ENCODE results near the gene SLC30A1.

The SLC30A1 gene

DNA sequence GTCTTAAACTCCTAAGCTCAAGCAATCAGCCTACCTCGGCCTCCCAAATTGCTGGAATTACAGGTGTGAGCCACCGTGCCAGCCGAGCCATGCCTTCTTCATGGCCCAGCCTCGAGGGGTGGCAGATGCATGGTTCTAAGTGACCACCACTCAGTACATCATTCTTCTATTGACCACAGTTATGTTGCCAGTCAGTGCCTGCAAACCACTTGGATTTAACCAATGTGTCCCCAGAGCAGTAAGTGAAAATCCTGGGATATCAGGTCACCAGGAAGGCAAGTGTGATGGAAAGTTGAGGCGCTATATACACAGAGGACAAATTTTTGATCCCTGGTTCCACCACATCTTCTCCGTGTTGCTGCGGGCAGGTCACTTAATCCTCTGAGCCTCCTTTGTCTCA lies 50.0 kb downstream of the SLC30A1 start:
- H3K4me2 ChIP-seq (ENCODE audit: low read length) = no peak overlapping the region
- no peaks in the 10 kb centered on the region for H3K4me1 ChIP-seq (ENCODE audit: insufficient read depth, low read length, severe bottlenecking)
- no peaks in the 10 kb centered on the region for H3K79me2 ChIP-seq (ENCODE audit: insufficient read depth, low read length)
- H3K9me3 ChIP-seq (ENCODE audit: low read length) = no peaks in the 10 kb centered on the region
- no peaks in the 10 kb centered on the region for H3K27me3 ChIP-seq (ENCODE audit: insufficient read depth, low read length)
- no peak overlapping the region for H3K4me3 ChIP-seq (ENCODE audit: low read depth, low read length, poor library complexity, severe bottlenecking)
- TF ChIP-seq, protein P1, sequence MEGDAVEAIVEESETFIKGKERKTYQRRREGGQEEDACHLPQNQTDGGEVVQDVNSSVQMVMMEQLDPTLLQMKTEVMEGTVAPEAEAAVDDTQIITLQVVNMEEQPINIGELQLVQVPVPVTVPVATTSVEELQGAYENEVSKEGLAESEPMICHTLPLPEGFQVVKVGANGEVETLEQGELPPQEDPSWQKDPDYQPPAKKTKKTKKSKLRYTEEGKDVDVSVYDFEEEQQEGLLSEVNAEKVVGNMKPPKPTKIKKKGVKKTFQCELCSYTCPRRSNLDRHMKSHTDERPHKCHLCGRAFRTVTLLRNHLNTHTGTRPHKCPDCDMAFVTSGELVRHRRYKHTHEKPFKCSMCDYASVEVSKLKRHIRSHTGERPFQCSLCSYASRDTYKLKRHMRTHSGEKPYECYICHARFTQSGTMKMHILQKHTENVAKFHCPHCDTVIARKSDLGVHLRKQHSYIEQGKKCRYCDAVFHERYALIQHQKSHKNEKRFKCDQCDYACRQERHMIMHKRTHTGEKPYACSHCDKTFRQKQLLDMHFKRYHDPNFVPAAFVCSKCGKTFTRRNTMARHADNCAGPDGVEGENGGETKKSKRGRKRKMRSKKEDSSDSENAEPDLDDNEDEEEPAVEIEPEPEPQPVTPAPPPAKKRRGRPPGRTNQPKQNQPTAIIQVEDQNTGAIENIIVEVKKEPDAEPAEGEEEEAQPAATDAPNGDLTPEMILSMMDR (IDR thresholded peaks at IDR 0.05; ENCODE audit: low read length) = no peak
- H3K27ac ChIP-seq (ENCODE audit: low read depth, low read length, poor library complexity, severe bottlenecking) = no peak overlapping the region
- no peaks in the 10 kb centered on the region for H3K9me2 ChIP-seq (ENCODE audit: low read depth, low read length)
- H3F3A ChIP-seq (ENCODE audit: insufficient read depth, low read length) = no peaks in the 10 kb centered on the region
- H3K9ac ChIP-seq (ENCODE audit: low read length) = no peak overlapping the region
- H3K36me3 ChIP-seq (ENCODE audit: insufficient read depth, low read length) = no peaks in the 10 kb centered on the region
- H4K20me1 ChIP-seq (ENCODE audit: insufficient read depth, low read length) = no peaks in the 10 kb centered on the region
- H2AFZ ChIP-seq (ENCODE audit: low read length) = no peak overlapping the region

DNA sequence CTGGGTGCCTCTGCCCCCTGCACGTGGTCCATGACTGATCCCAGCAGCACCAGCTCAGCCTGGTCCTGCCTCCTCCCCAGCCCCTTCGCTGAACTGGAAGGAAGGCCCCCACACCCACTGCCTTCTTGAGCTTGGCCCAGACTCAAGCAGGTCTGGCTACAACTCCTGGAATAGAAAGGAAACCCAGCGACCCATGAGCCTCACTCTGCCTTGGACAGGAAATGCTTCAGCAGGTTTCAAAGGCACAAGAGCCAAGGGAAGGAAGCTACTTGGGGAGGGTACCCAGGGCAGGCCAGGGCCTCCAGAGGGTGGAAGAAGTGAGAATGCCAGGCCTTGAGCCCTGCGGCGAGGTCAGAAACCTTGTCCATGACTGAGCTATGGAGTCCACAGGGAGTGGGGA lies 51.1 kb downstream of the SLC30A1 start:
- Histone ChIP-seq H3K79me2 (ENCODE audit: insufficient read depth, low read length) (no peaks in the 10 kb centered on the region), H3K4me2 (ENCODE audit: low read length) (no peak overlapping the region), H3F3A (ENCODE audit: insufficient read depth, low read length) (no peaks in the 10 kb centered on the region), H3K27me3 (ENCODE audit: insufficient read depth, low read length) (no peaks in the 10 kb centered on the region), H3K36me3 (ENCODE audit: insufficient read depth, low read length) (no peaks in the 10 kb centered on the region), H3K9ac (ENCODE audit: low read length) (no peak overlapping the region), H3K9me3 (ENCODE audit: low read length) (no peaks in the 10 kb centered on the region), H2AFZ (ENCODE audit: low read length) (no peak overlapping the region), H3K9me2 (ENCODE audit: low read depth, low read length) (no peaks in the 10 kb centered on the region), H4K20me1 (ENCODE audit: insufficient read depth, low read length) (no peaks in the 10 kb centered on the region), H3K27ac (ENCODE audit: low read depth, low read length, poor library complexity, severe bottlenecking) (no peak overlapping the region), H3K4me3 (ENCODE audit: low read depth, low read length, poor library complexity, severe bottlenecking) (no peak overlapping the region), H3K4me1 (ENCODE audit: insufficient read depth, low read length, severe bottlenecking) (no peaks in the 10 kb centered on the region)
- TF ChIP-seq, protein P1 (IDR thresholded peaks at IDR 0.05; ENCODE audit: low read length) = no peak
- TF ChIP-seq EZH2 (IDR thresholded peaks at IDR 0.05; ENCODE audit: borderline replicate concordance, low read length) = no peak

DNA sequence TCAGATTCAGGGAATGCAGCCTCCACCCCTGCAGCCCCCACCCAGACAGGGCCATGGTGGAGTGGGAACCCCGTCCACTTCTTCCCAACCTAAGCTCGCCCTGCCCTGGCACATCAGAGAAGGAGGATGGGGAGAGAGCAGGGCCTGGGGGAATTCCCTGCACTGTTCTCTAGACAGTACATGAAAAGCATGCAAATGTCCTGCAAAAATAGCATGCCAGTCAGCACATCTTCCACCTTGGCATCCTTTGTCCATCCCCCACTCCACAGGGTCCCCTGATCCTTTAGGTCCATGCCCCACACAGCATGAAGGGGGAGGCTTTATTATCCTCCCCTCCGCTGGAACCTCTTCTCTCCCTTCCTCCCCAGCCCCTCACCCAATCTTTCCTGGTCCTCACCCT lies 52.0 kb downstream of the SLC30A1 start:
- H3F3A ChIP-seq (ENCODE audit: insufficient read depth, low read length) = no peaks in the 10 kb centered on the region
- TF ChIP-seq, protein P1 (IDR thresholded peaks at IDR 0.05; ENCODE audit: low read length) = no peak
- no peak for TF ChIP-seq EZH2 (IDR thresholded peaks at IDR 0.05; ENCODE audit: borderline replicate concordance, low read length)
- H4K20me1 ChIP-seq (ENCODE audit: insufficient read depth, low read length) = no peaks in the 10 kb centered on the region
- H3K36me3 ChIP-seq (ENCODE audit: insufficient read depth, low read length) = no peaks in the 10 kb centered on the region
- H3K9me3 ChIP-seq (ENCODE audit: low read length) = no peaks in the 10 kb centered on the region
- H3K4me2 ChIP-seq (ENCODE audit: low read length) = no peak overlapping the region
- H3K27ac ChIP-seq (ENCODE audit: low read depth, low read length, poor library complexity, severe bottlenecking) = no peak overlapping the region
- no peaks in the 10 kb centered on the region for H3K4me1 ChIP-seq (ENCODE audit: insufficient read depth, low read length, severe bottlenecking)
- H3K4me3 ChIP-seq (ENCODE audit: low read depth, low read length, poor library complexity, severe bottlenecking) = no peak overlapping the region
- no peak overlapping the region for H2AFZ ChIP-seq (ENCODE audit: low read length)
- no peaks in the 10 kb centered on the region for H3K27me3 ChIP-seq (ENCODE audit: insufficient read depth, low read length)
- no peak overlapping the region for H3K9ac ChIP-seq (ENCODE audit: low read length)
- H3K79me2 ChIP-seq (ENCODE audit: insufficient read depth, low read length) = no peaks in the 10 kb centered on the region
- no peaks in the 10 kb centered on the region for H3K9me2 ChIP-seq (ENCODE audit: low read depth, low read length)

Data from OCI-LY1 (cell line).